NCI-H446 treated with DMSO at 0.1 percent for 48 hours (cell line): ENCODE measurements around the gene KBTBD7.

Source experiments
- DNase-seq: peaks from one replicate; lab custom pipeline; 2025; lab: John Stamatoyannopoulos, UW

The KBTBD7 gene, protein sequence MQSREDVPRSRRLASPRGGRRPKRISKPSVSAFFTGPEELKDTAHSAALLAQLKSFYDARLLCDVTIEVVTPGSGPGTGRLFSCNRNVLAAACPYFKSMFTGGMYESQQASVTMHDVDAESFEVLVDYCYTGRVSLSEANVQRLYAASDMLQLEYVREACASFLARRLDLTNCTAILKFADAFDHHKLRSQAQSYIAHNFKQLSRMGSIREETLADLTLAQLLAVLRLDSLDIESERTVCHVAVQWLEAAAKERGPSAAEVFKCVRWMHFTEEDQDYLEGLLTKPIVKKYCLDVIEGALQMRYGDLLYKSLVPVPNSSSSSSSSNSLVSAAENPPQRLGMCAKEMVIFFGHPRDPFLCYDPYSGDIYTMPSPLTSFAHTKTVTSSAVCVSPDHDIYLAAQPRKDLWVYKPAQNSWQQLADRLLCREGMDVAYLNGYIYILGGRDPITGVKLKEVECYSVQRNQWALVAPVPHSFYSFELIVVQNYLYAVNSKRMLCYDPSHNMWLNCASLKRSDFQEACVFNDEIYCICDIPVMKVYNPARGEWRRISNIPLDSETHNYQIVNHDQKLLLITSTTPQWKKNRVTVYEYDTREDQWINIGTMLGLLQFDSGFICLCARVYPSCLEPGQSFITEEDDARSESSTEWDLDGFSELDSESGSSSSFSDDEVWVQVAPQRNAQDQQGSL

DNA sequence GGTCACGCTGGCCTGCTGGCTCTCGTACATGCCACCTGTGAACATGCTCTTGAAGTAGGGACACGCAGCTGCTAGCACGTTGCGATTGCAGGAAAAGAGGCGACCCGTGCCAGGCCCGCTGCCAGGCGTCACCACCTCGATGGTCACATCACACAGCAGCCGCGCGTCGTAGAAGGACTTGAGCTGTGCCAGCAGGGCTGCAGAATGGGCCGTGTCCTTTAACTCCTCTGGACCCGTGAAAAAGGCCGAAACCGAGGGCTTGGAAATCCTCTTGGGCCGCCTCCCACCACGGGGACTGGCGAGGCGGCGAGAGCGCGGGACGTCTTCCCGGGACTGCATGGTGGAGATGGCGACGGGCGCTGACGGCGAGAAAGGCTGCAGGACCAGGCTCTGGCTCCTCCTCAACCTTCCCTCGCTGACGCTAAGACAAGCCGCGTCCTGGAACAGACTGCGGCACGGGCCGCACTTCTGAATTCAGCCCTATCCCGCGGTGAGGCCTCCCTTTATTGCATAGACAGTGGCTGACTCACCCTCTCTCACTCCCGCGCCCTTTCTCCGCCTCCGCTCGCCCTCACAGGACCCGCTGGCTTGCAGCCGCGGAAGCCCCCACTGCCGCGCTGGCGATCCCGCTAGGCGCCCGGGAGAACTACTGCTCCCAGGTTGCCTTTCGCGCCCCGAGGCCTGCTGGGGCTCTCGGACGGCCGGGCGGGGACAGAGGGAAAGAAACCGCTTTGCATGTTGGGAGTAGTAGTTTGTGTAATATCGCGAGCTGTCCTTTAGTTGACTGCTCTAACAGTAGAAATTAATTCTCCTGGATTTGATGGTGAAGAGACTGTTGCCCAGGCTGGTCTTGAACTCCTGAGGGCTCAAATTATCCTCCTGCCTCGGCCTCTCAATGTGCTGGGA lies at the start of gene KBTBD7:
TSS of gene KBTBD7 (minus strand) at position 651 of the 906 bp plus-strand sequence. CDS start at position 339, 312 bp downstream.
- peak; percentile 89 for DNase-seq

DNA sequence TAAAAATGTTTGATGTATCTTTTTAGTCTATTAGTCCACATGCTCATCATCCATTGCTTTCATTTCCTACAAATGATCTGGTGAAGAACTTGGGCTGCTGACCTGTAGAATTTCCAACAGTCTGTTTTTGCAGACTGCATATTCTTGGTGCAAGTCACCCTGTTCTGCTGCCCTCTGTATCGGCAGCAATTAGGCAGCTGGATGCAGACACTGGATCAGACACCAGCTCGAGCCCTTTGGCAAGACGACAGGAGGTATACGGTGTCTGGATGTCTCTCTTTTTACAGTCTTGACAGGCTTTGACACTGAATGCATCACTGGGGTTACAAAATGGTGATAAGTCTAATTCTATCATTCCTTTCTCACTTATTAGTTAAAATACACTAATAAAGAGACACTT lies 47.3 kb upstream of the KBTBD7 start:
- no peak for DNase-seq

DNA sequence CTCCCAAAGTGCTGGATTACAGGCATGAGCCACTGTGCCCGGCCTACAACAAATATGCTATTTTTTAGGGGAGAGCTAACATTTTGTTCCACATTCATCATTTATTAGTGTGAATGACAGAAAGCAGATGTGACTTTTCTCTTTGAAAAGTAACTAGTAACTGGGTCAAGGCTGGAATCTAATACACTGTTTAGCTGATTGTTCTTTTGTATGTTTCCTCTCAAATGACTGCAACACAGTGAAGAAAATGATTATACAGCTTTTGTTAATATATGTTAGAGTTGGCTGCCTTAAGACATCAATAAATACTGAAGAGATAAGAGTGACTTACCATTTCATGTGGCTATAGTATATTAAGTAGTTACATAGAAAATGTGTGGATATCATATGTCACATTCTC lies 42.0 kb upstream of the KBTBD7 start:
- DNase-seq: no peak

- no peak for DNase-seq
These were observed 38.5 kb upstream of the KBTBD7 start for GRCh38 chr13:41232578-41233480.

GRCh38 chr13:41231786-41232185 lies 37.4 kb upstream of the KBTBD7 start:
- DNase-seq: no peak

DNA sequence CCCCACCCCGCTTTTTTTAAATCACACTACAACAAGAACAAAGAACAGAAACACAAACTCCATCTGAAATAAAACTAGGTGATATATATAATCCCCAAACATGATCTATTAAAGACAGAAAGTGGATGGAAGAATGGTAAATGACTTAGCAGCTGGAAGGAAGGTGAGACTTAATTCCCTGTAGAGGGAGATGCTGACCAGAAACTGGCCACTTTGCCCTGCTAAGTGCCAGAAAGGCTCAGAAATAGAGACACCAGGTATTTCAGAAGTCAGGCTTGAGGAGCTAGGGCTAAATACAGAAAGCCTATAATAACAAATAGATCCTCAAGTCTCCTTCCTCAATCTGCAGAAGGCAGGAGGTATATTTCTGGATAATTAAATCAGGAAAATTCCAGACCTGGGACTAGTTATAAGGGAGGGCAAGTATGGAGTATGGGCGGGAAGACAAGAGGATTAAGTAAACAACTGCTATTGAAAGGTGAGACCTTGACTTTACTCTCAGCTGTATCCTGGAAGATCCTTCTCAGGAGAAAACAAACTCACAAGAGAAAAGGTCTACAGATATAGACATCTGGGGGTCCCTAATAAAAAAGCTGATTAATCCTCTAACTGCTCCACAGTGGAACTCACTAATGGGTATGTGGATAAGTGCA lies 36.8 kb upstream of the KBTBD7 start:
- DNase-seq: no peak

DNA sequence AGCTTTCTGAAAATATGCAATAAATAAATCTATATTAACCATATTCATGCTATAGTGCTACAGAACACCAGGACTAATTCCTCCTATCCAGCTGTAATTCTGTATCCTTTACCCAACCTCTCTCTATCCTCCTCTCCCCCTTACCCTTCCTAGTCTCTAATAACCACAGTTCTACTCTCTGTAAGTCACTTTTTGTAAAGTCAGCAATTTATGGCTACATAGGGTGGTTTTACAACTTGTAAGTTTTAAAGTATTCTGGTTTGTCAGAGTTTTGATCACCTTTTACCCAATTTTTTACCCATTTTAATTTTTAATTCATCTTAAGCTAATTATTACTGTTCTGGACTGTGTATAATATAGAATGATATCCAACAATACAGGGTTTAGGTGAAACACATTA lies 35.0 kb upstream of the KBTBD7 start:
- no peak for DNase-seq

GRCh38 chr13:41224113-41225110 lies 30.0 kb upstream of the KBTBD7 start:
- DNase-seq: no peak

- DNase-seq: peak; percentile 2
These were observed 28.0 kb upstream of the KBTBD7 start for GRCh38 chr13:41222259-41222852.

- DNase-seq: no peak
These were observed 26.0 kb upstream of the KBTBD7 start for GRCh38 chr13:41220401-41220800.

- DNase-seq: no peak
These were observed 21.8 kb upstream of the KBTBD7 start for GRCh38 chr13:41216160-41216559.

DNA sequence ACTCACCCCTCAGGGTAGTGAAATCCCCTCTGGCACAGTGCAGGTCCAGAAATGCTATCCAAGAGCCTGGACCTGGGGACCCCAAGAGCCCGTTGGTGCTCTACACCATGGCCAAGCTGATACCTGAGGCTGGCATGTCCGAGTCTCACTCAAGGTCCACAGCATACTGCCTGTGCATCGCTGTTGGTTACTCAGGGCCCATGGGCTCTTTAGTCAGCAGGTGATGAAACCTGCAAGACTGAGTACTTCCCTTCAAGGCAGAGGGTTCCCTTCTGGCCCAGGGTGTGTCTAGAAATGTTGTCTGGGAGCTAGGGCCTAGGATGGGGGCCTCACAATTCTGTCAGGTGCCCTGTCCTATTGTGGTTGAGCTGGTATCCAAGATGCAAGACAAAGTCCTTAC lies 19.6 kb upstream of the KBTBD7 start:
- DNase-seq: no peak

GRCh38 chr13:41213316-41213715 lies 18.9 kb upstream of the KBTBD7 start:
- no peak for DNase-seq

- DNase-seq: no peak
These were observed 18.5 kb upstream of the KBTBD7 start for GRCh38 chr13:41212881-41213280.

DNA sequence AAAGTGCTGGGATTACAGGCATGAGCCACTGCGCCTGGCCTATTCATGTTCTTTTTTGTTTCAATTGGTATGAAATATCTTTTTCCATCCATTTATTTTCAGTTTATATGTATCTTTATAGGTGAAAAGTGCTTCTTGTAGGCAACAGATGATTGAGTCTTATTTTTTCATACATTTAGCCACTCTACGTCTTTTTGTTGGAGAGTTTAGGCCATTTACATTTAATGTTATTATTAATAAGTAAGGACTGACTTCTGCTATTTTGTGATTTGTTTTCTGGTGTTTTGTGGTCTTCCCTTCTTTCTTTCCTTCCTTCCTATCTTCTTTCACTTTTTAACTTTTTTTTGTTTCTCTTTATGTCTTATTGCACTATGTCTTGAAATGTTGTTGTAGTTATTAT lies 16.7 kb upstream of the KBTBD7 start:
- no peak for DNase-seq

DNA sequence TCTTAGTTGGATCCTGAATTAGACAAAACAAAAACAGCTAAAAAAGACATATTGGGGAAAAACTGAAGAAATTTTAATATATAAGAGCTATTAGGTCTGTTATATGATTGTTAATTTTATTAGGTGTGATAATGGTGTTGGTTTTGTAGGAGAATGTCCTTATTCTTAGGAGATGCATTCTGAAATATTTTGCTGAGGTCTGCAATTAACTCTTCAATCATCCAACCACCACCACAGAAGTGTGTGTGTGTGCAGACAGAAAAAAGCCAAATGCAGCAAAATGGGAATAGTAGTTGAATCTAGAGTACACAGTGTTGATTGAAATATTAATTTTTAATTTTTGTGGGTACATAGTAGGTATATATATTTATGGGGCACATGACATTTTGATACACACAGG lies 12.1 kb upstream of the KBTBD7 start:
- DNase-seq: no peak

DNA sequence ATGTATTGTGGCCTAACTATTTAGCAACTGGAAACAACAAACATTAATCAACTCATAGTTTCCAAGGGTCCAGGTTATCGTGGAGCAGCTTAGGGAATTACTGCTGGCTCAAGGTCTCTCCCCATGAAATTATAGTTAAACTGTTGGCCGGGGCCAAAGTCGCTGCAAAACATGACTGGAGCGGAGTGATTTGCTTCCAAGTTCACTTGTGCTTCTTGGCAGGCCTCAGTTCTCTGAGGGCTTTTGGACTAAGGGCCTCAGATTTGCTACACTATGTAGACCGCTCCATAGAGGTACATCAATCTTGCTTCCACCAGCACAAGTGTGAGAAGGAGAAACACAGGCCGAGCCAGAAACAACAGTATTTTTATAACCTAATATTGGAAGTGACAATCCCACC lies 9.4 kb upstream of the KBTBD7 start:
- DNase-seq: no peak

- DNase-seq: no peak
These were observed 5.8 kb upstream of the KBTBD7 start for GRCh38 chr13:41200126-41200525.

GRCh38 chr13:41199526-41199925 lies 5.2 kb upstream of the KBTBD7 start:
- DNase-seq: no peak
